ENCODE results near the gene FANCC.

The FANCC gene

DNA sequence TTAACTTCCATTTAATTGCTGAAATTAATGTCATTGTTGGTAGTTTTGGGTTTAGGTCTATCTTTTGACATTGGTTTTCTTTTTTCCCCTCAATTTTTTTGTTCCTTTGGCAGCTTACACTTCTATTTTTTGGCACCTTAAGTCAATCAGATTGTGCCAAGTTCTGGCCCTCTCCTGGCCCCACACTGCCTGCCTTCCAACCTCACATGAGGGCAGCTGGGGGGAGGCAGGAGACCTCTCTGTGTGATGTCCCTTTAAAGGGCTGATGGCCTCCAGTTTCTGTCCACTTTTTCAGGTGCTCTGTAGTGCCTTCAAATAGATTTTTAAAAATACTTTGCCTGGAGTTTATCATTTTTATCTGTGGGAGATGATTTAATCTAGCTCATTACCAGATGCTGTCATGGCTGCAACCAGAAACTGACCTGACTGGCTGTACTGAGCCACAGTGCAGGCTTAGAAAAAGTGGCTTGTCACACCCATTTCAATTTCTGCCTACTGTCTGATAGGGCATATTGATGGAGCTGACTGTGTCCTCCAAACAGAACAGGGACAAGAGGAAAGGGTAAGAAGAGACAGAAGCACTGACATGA is 196.6 kb downstream of the FANCC start:
- no peak for DNase-seq (ENCODE audit: low spot score)

DNA sequence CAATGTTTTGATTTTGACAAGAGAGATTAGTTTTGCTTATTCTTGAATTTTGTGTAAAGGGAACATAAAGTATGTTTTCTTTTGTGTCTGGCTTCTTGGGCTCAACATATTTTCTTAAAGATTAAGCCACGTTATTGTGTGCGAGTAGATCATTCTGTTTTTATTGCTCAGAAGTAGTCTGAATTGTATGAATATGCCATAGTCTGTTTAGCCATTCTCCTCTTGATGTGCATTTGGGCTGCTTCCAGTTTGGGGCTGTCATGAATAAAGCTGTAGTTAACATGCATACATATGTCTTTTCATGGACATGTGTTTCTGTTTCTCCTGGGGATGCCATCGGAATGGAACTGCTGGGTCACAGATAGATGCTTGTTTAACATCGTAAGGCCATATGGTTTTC is 198.9 kb downstream of the FANCC start:
- no peak for DNase-seq (ENCODE audit: low spot score)

DNA sequence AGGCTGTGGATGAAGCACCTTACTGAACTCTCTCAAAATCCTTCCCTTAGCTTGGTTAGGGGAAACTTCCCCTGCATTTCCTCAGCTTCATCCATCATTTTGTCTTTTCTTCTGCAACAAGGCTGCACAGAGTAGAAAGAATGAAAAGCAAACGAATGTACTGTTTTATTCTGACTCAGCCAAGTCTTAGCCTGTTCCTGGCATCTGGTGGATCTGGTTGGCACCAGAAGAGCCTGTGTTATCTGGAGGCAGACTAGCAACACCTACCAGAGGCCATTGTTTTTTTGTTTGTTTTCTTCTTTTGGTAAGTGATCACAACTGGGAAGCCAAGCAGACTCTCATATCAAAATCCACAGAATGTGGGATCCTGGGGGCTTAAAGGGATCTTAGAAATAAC is 200.7 kb downstream of the FANCC start:
- no peak for DNase-seq (ENCODE audit: low spot score)

DNA sequence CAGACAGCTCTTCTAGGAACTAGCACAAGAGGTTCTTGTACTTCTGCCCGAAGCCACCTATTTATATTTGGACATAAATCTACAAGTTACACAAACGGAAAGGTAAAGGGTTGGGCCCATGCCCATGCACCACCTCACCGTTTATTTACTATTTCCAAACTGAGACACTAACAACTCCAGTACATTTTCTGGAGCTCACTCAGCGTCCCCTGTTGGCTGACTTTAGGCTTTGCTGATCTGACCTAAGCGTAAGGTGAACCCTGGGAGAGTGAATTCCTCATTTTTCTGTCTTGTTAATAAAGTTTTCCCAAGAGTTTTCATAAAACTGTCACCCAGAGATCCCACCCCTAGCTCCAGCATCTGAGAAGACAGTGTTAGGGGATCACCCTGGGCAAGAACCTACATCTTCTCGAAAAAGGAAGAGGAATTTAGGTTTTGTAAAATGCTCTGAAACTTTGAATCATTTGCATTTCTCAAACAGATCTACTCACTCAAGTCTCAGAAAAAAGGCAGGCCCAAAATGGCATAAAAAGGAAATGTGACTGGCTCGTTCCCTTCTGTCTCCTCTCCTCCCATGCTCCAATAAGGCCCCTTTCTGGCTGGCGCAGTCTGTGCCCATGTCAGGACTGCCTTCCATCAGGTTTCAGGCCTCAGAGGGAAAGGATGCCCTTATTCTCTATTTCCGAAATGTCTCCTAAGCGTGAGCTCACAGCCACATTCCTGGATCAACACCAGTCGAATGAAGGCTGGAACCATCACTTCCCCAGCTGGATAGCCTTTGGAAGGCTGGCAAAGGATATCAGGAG is 201.3 kb downstream of the FANCC start:
- DNase-seq (ENCODE audit: low spot score), result no peak

DNA sequence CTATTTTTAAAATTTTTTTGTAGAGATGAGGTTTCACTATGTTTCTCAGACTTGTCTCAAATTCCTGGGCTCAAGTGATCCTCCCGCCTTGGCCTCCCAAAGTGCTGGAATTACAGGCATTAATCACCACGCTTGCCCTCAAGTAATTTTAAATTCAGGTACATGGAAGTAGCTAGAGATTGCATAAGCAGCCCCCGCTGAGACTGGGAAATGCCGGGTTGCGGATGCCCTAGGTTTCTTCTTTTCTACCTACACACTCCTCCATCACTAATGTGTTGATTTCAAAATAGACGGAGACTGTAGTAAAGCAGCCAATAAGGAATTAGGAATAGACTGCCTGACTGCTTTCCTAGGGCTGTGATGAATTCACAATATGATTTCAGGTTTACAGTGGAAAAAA is 202.4 kb downstream of the FANCC start:
- DNase-seq (ENCODE audit: low spot score), result peak; percentile 63

DNA sequence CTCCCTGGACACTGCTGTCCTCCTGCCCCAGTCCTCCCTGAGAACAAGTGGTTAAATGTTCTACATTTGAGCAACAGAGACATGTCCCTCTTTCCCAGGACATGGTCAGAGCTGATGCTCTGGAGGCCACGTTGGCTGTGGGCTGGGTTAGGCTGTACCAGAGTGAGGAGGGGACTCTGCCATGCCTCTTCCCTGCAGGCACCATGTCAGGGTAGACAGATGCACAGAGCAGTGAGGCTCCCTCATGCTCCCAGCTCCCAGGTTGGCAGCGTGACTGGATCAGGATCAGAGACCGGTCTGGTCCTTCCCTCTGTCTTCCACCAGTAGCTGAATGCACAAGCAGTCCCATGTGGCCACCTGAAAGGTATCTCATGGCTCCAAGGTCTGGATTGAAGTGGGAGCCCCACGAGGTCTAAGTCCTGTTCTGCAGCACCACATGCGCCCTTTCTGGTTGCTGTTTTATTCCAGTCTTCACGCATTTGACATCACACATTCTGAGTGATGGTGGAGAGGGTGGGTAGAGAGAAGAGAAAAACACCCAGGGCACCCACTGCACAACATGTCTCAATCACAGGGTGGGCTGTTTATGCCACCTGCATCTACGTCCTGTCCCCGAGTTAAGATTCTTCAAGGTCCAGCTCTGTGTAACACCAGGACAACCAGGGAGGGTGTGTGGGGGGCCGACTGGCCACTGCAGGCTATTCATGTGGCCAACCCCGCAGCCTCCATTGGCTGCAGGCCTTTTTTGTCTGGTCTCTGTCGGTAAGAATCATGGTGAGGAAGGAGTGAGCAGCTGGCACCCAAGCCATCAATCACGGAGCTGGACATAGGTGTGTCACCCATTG is 204.9 kb downstream of the FANCC start:
- no peak for DNase-seq (ENCODE audit: low spot score)

DNA sequence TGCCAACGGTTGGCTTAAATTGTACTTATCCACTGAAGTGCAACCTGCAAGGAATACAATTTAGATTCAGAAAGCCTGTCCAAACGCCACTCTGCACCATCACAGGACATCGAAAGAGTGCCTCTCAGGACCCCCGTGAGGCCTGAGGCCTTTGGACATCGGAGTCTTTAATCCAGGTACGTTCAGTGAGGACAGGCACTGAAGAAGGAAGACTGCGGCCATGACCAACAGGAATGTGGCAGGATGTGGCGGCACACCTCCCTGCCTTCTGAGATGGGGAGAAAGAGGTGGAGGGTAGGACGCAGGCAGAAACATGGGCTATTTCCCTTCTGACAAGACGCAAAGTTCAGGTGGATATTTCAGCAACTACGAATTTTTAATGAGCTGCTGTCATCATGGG is 205.8 kb downstream of the FANCC start:
- DNase-seq (ENCODE audit: low spot score), result no peak

DNA sequence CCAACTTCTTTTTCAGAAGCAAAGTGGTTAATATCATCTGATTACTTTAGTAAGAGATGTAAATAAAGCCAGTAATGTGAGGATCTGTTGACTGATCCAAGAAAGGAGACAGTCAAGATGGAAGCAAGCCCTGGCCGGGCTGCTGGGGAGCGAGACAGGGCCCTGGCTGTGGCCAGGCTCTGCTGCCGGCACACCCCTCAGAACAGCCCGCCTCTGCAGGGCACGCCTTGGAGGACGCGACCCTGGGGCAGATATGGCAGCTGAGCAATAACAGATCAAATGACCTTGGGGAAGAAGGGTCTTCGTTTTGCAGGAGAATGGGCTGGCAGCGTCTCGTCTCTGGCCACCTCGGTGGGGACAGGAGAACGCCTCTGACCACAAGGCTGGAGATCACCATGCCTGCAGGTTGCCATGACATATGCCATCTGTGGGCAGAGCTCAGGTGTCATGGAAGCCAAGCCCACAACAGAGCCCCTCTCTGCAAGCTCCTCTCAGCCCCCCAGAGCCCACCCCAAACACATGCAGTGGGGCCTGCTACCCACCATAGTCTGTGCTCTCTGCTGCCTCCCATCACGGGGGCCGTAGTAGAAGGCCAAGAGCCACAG is 206.5 kb downstream of the FANCC start:
- no peak for DNase-seq (ENCODE audit: low spot score)

DNA sequence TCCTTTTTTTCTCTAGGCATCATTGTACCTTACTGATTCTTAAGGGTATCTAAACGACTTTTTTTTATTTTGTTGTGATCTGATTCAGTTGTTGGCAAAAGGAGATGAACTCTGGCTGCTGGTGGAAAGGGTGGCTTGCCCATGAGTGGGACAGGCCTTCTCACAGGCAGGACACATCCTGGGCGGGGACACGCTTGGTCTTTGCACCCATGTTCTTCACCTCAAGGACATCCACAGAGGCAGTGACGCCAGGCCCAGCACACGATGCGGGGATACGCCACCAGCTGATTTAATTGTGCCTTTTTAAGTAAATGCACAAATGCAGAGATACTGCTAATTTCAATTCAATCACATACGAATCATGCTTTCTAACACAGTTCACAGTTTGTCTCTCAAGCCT is 208.1 kb downstream of the FANCC start:
- no peak for DNase-seq (ENCODE audit: low spot score)

DNA sequence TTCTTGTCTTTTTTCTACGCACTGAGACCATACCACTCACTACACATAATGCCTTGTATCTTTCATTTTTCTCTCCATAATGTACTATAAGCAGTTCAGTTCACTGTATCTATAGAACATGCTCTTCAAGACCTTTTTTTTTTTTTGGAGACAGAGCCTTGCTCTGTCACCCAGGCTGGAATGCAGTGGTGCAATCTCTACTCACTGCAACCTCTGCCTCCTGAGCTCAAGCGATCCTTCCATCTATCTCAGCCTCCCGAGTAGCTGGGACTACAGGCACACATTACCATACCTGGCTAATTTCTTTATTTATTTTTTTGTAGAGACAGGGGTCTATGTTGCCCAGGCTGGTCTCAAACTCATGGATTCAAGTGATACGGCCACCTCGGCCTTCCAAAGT is 208.7 kb downstream of the FANCC start:
- DNase-seq (ENCODE audit: low spot score), result no peak

DNA sequence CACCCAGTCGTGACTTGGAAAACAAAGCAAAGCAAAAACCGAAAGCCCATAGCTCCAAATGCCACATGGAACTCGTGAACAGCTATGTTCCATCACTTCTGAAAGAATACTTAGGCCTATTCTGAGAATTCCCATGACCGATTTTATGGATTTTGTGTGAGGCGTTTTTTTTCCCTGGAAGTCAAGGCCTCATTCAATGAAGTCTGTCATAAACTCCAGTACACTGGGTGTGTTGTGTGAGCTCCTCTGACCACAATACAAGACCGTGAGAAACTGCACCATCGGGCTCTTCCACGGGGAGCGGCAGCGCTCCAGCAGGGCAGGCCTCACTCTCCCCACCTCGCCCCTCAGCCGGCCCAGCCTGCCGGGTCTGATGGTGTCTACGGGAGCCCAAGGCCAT is 209.5 kb downstream of the FANCC start:
- peak; percentile 49 for DNase-seq (ENCODE audit: low spot score)

DNA sequence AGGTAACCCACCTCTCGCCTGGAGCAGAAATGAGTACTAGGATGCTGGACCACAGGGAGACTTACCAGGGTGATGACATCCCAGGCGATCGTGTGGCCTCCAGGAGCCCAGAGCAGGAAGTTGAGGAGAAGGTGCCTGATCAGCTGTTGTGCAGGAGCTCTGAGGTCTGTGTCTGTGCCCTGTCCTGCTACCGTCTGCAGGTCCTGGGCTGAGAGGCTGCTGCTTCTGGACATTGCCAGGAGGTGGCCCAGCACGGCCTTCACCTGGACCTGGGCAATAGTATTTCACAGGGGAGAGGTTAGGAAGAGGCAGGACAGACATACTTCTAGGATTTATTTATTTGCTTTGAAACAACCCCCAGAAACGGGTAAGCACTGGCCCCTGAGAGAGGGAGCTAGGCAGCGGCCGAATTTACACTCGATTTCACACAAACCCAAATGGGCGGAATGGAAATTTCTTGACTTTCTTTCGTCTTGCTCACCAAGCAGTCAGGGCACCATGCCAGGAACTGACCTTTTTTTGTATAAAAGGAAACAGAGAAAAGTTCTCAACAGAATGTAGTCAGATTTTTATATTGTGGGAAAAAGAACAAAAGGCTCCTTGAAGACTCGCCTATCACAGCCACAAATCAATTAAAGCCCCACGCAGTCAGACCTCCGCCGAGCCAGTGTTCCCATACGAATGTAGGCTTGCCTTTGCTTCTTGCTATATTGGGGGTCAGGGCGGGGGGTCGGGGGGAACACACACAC is 210.3 kb downstream of the FANCC start:
- DNase-seq (ENCODE audit: low spot score), result no peak

DNA sequence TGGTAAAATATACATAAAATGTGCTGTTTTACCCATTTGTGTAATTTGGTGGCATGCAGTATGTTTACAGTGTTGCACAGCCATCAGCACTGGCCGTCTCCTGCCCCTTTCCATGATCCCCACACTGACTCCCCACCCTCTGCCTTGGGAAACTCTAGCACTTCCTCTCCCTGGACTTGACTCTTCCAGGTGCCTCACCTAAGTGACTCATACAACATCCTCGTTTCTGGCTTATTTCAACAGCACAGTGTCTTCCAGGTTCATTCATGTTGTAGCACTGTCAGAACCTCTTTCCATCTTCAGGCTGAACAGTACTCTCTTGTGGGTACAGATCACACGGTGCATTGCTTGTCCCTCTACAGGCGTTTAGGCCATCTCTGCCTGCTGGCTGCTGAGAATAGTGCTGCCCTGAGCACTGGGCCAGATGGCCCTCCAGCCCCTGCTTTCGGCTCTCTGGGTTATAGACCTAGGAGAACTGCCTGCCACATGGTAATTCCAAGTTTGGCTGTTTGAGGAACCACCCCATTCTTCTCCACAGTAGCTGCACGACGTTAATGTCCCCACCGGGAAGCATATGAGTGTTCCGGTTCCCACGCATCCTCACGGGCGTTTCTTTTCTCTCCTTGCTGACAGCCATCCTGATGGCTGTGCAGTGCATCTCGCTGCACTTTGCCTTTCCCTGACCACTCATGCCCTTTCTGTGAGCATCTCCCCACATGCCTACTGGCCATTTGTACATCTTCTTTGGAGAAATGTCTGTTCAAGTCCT is 211.8 kb downstream of the FANCC start:
- DNase-seq (ENCODE audit: low spot score), result no peak

DNA sequence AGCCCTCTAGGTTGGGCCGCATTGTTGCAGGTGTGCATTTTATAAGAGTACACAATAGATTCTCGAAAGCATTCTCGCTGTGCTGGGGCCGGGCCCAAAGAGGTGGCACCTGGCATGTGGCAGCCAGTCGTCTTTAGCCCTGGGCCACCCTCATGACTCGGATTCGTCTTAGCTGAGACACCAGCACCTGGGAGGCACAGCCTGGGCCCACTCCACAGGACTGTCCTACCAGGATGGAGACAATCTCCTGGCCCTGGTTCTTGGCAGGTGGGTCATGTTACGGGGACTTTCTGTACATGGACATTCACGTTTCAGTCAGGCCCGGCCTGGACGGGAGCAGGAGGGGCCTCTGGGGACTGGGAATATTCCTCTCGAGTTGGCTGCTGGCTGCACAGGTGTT is 212.5 kb downstream of the FANCC start:
- DNase-seq (ENCODE audit: low spot score), result no peak

DNA sequence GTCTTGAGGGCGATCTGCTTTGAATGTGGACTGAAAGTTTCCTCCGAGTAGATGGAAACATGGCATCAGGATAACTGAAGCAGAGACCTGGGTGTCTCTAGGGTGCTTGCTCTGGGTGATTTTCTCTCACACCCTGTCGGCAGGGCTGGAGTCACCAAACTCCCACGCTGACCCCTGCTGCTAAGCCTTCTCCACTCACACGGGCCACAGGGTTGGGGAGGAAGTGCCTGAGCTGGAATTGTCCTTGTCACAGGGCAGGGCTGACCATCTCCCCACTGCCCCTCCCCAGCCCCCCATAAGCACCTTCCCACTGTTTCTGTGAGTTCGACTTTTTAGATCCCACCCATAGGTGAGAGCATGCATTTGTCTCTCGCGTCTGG is 212.9 kb downstream of the FANCC start:
- no peak for DNase-seq (ENCODE audit: low spot score)

DNA sequence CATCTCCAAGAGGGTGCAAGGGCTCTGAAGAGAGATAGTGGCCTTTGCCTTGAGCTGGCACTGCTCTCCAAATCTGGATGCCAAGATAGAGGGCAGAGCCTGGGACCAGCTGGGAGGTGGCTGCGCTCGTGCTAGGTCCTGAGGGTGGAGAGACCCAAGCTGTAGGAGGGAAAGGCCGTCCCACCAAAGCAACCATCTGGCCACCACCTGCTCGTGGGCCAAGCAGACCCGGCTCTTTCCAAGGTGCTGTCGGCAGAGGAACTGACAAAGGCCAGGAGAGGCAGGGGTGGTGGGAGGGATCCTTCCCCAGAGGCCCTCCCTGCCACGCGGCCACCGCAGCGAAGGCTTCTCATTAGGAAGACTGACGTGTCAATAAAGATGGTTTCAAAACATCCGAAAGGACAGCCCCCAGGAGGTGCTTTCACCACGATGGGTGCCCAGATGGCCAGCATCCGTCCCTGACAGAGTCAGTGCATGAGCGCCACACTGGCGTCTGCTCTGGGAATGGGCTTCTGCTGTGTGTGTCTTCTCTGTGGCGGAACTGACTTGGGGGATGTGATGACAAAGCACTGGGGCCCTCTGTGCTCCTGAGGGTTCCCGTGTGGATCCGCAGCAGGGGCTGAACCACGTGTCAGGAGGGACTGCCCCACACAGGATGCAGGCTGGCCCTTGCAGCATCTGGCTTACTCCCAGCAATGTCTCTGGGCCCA is 213.5 kb downstream of the FANCC start:
- no peak for DNase-seq (ENCODE audit: low spot score)

DNA sequence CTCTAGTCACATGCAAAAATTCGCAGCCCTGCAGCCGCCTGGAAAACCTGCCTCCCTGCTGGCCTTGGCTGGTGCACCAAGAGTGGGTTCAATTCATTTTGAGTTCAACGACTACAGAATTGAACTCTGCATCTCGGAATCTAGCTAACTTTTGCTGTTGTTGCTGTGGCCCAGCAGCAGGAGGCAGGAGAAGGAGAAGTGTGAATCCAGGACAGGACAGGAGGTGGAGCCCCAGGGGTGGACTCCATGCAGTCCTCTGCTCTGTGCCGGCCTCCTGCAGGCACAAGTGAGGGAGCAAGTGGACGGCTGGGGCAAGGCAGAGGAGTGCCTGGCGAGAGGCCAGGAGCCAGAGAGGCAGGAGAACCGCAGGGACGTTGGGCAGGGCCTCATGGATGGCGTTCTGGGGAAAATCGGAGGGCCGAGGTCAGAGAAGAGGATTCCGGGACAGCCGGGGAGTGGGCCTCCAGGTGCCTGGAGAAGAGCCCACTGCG is 214.2 kb downstream of the FANCC start:
- no peak for DNase-seq (ENCODE audit: low spot score)

DNA sequence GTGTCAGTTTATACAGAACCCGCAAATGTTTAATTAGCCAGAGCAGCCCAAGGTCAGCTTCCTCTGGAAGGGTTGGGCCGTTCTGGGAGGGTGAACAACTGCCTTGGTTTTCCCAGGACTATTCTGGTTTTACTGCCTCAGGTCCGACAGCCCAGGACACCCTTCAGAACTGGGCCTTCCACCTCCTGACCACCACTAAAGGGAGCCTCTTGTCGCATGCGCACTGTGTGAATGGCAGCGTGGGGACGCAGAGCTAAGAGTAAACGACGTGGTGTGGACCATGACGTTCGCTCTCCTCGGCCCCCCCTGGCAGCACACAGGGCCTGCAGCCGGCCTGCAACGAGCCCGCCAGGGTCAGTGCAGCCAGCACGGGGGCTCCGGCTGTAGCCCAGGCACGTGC is 214.9 kb downstream of the FANCC start:
- DNase-seq (ENCODE audit: low spot score), result no peak

DNA sequence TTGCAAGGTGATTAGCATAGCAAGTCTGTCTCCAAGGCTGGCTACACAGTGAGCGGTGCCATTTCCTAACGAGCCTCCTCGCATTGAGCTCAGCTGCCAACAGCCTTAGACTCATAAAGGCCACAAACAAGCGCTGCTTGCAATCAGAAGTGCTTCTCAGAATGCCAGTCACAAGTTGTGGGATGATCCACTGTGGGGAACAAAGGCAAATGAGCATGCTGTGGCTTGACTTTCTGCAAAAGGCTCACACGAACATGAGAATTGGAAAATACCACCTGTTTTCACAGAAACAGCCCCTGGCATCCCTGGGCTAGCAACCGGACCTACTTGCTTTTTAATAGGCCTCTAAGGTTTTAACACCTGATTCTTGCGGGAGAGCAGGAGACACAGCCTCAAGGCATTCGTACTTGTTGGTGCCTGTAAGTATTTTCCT is 215.5 kb downstream of the FANCC start:
- DNase-seq (ENCODE audit: low spot score), result peak; percentile 87

DNA sequence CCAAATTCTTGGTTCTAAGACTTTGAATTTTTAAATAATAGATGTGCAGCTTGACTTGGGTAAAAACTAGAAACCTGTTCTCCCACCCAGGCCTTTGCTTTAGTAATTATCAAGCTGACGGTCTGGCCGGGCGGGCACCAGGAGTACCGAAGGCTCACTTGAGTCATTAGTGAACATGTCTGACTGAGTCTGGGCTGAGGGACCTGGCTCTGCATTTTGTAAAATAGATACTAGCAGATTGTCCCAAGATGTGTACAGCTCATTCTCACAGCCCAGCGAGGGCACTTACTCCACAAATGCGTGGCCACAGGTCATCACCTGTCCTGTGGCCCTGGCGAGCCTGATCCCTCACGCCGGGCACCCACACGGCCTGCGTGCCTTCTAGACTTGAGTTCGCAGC is 216.2 kb downstream of the FANCC start:
- DNase-seq (ENCODE audit: low spot score), result no peak

Data from putamen (tissue), 1 donor.